HepG2 (cell line): ENCODE results near the gene TFDP1. TPM values are rescaled to one million over a fixed set of nuclear protein-coding genes. Genes with fewer than 3 reads are reported as not detected.

ENCODE experiments used
- ATAC-seq: fragments of 200-7000 bp; cut with Tn5 transposase; 3 replicates; pipeline ENCODE4 v1.9.1; 2020; ENCODE audit warnings: mild to moderate bottlenecking, moderate library complexity
- BruUV-seq: library from RNA; stranded (reverse); fragments of 400-500 nt; replicated peaks from 2 replicates; lab custom pipeline; 2021; lab: Mats Ljungman, UMichigan
- CTCF ChIA-PET: fragments of 300-600 bp; formaldehyde crosslinking; extraction: SDS; loops from one replicate; lab custom pipeline; 2021; ENCODE audit warnings: low total read pairs, inconsistent platforms, low intra/inter-chr PET ratio; lab: Yijun Ruan, JAX
- POLR2A ChIA-PET: fragments of 350-600 bp; sonication (Branson Sonifier 250); formaldehyde crosslinking; loops from one replicate; lab custom pipeline; 2020; ENCODE audit warnings: antibody characterized with exemption, inconsistent platforms; lab: Yijun Ruan, JAX
- DNase-seq: peaks from one replicate; pipeline ENCODE4 v3.0.0-alpha.2; 2015; ENCODE audit warnings: low spot score
- FAIRE-seq: peaks from 3 replicates; lab custom pipeline; 2011; peaks lifted over from hg19 to GRCh38; lab: Jason Lieb, UNC
- H2AFZ ChIP-seq: one replicate; pipeline ENCODE4 v1.6.1; 2011; ENCODE audit warnings: low read length, inconsistent platforms
- H3K27ac ChIP-seq: fragments of 300-600 bp; 3 replicates; pipeline ENCODE4 v1.8.0; 2011; ENCODE audit warnings: mixed run types, mild to moderate bottlenecking, mixed read lengths, low read length, inconsistent platforms; ENCODE audit not compliant: insufficient read depth; ENCODE audit errors: extremely low read length
- H3K27me3 ChIP-seq, 2 experiments: fragments of 200-600 bp in 1 of 2; 2 replicates in 1 of 2; 3 replicates in 1 of 2; pipeline versions ENCODE4 v1.6.0 to v1.8.0; 2011; ENCODE audit warnings: low read length in 2 of 2, mild to moderate bottlenecking in 2 of 2, moderate library complexity in 2 of 2, inconsistent platforms in 1 of 2; ENCODE audit not compliant: insufficient read depth in 2 of 2, control insufficient read depth in 1 of 2
- H3K36me3 ChIP-seq, 2 experiments: fragments of 200-600 bp in 1 of 2; replicated peaks in 1 of 2; 2 replicates in 1 of 2; 3 replicates in 1 of 2; pipeline versions ENCODE4 v1.5.1 to v1.8.0; 2011; ENCODE audit warnings: low read length in 2 of 2, inconsistent platforms in 1 of 2; ENCODE audit not compliant: insufficient read depth in 2 of 2, control insufficient read depth in 1 of 2
- H3K4me1 ChIP-seq: 2 replicates; pipeline ENCODE4 v1.5.1; 2012; ENCODE audit warnings: low read length, inconsistent platforms; ENCODE audit not compliant: insufficient read depth
- H3K4me2 ChIP-seq: 2 replicates; pipeline ENCODE4 v1.6.0; 2011; ENCODE audit warnings: low read depth, low read length, inconsistent platforms
- H3K4me3 ChIP-seq, 3 experiments: fragments of 200-600 bp in 1 of 3; sonication (generic), shearing (Covaris generic) in 1 of 3; replicated peaks in 1 of 3; 2 replicates each; pipeline ENCODE4 v1.5.1; 2011 to 2016; ENCODE audit warnings: low read length in 3 of 3, inconsistent platforms in 2 of 3, low read depth in 2 of 3, mild to moderate bottlenecking in 2 of 3, control low read depth in 1 of 3, mixed read lengths in 1 of 3; ENCODE audit not compliant: insufficient read depth in 1 of 3
- H3K79me2 ChIP-seq: one replicate; pipeline ENCODE4 v1.6.1; 2011; ENCODE audit warnings: low read length, inconsistent platforms; ENCODE audit not compliant: insufficient read depth
- H3K9ac ChIP-seq: 2 replicates; pipeline ENCODE4 v1.6.0; 2011; ENCODE audit warnings: mild to moderate bottlenecking, low read depth, low read length, inconsistent platforms; ENCODE audit not compliant: insufficient read depth
- H3K9me3 ChIP-seq: 2 replicates; pipeline ENCODE4 v1.5.1; 2012; ENCODE audit warnings: mild to moderate bottlenecking, low read length
- H4K20me1 ChIP-seq: 2 replicates; pipeline ENCODE4 v1.6.0; 2011; ENCODE audit warnings: inconsistent platforms, mild to moderate bottlenecking, low read length, moderate library complexity; ENCODE audit not compliant: insufficient read depth
- AGO1 ChIP-seq: fragments of 200-400 bp; formaldehyde crosslinking; IDR thresholded peaks from 2 replicates; pipeline ENCODE4 v1.6.1; 2017; ENCODE audit warnings: mild to moderate bottlenecking, low read depth, low read length, moderate library complexity; ENCODE audit not compliant: poor library complexity, severe bottlenecking
- ELF4 ChIP-seq: sonication (generic); formaldehyde crosslinking; IDR thresholded peaks from 2 replicates; pipeline ENCODE4 v1.5.0; 2020; ENCODE audit warnings: missing genetic modification reagents, mild to moderate bottlenecking, moderate library complexity, borderline replicate concordance
- FOXJ3 ChIP-seq: sonication (generic); formaldehyde crosslinking; IDR thresholded peaks from 2 replicates; pipeline ENCODE4 v1.4.0; 2020; ENCODE audit warnings: missing genetic modification reagents, mild to moderate bottlenecking, borderline replicate concordance
- MAFF ChIP-seq: IDR thresholded peaks from 2 replicates; pipeline ENCODE4 v1.6.1; 2011; ENCODE audit warnings: low read depth, low read length, improper control_type of control experiment
- MAFK ChIP-seq, 2 experiments: IDR thresholded peaks in 1 of 2; conservative IDR thresholded peaks in 1 of 2; 2 replicates each; pipeline ENCODE4 v1.6.1; 2011; ENCODE audit warnings: improper control_type of control experiment in 2 of 2, low read length in 2 of 2
- PLRG1 ChIP-seq: fragments of 450-650 bp; conservative IDR thresholded peaks from 2 replicates; pipeline ENCODE4 v1.6.1; 2016
- WGBS: methylation state at CpG from one replicate; pipeline ENCODE4 v1.1.6; 2017; ENCODE audit warnings: low lambda C conversion rate; 5-methylcytosine and 5-hydroxymethylcytosine counted together
- in situ Hi-C: cut with HindIII; loops from 2 replicates; pipeline ENCODE4 v1.10.0; 2017; ENCODE audit warnings: low pct_unique_long_range_greater_than_20kb; ENCODE audit not compliant: extremely low pct_ligation_motif_present
- intact Hi-C: fragments of 100-400 bp; cut with micrococcal nuclease; formaldehyde crosslinking; loops from one replicate; pipeline ENCODE4 v1.10.0; 2022; ENCODE audit not compliant: unreplicated experiment
- polyA plus RNA-seq, 8 experiments: library from polyadenylated mRNA; depleted of rRNA in 3 of 8; stranded (reverse) in 7 of 8; unstranded in 1 of 8; fragments of >200 nt; fragmentation: Illumina TruSeq in 4 of 8; extraction: Trizol in 4 of 8; gene quantifications; 2 replicates each; pipeline versions ENCODE4 v1.2.1 to v1.2.3, GENCODE V29; 2011 to 2016; ENCODE audit warnings: low read depth in 4 of 8, missing spikeins in 1 of 8, mixed read lengths in 1 of 8; ENCODE audit not compliant: insufficient read depth in 1 of 8
- total RNA-seq, 5 experiments: library from RNA; depleted of rRNA; stranded (reverse); fragments of >200 nt; fragmentation: Illumina TruSeq; extraction: Trizol; gene quantifications; 2 replicates each; pipeline ENCODE4 v1.2.3, GENCODE V29; 2016; ENCODE audit warnings: low read depth in 1 of 5
- TF ChIP-seq, protein P1 (sequence below): sonication (generic); formaldehyde crosslinking; IDR thresholded peaks from 2 replicates; pipeline ENCODE4 v1.8.0; 2022; ENCODE audit warnings: missing genetic modification reagents, mild to moderate bottlenecking, moderate library complexity, borderline replicate concordance
- TF ChIP-seq, protein P2 (sequence below): conservative IDR thresholded peaks from 2 replicates; pipeline ENCODE4 v1.6.1; 2018; ENCODE audit warnings: missing genetic modification reagents

The TFDP1 gene
- total and polyA plus RNA-seq, 2 of the 13 experiments (the other 11 are each of a cell fraction or from before 2014, with no cell fraction given): 38.0 to 84.2 TPM

DNA sequence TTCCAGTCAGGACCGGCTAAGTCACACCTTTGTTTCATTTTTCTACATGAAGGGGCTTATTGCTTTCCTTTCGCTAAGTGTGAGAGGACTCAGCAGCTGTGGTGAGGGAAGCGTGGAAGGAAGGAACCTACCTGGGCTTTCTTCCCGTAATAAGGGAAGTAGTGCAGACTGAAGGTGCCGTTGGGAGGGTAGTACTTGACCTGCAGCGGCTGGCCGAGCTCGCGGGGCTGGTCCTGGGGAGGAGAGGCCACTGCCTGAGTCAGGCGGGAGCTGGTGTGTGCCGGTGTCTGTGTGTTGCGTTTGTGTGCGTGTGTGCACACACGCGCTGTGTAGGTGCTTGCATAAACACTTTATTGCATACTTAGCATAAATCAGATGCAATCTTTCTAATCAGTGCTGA, 65.7 kb downstream of the TFDP1 start:
- DNase-seq: no peak
- in situ Hi-C loops: no loop called here

More for the DNA sequence above, 65.7 kb downstream of the TFDP1 start:
- no peaks in the 10 kb centered on the region for H4K20me1 ChIP-seq
- no peak for TF ChIP-seq FOXJ3 (CRISPR knock-in tag)
- TF ChIP-seq AGO1: no peak
- TF ChIP-seq, protein P1, sequence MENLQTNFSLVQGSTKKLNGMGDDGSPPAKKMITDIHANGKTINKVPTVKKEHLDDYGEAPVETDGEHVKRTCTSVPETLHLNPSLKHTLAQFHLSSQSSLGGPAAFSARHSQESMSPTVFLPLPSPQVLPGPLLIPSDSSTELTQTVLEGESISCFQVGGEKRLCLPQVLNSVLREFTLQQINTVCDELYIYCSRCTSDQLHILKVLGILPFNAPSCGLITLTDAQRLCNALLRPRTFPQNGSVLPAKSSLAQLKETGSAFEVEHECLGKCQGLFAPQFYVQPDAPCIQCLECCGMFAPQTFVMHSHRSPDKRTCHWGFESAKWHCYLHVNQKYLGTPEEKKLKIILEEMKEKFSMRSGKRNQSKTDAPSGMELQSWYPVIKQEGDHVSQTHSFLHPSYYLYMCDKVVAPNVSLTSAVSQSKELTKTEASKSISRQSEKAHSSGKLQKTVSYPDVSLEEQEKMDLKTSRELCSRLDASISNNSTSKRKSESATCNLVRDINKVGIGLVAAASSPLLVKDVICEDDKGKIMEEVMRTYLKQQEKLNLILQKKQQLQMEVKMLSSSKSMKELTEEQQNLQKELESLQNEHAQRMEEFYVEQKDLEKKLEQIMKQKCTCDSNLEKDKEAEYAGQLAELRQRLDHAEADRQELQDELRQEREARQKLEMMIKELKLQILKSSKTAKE (CRISPR knock-in tag): no peak
- TF ChIP-seq, protein P2, sequence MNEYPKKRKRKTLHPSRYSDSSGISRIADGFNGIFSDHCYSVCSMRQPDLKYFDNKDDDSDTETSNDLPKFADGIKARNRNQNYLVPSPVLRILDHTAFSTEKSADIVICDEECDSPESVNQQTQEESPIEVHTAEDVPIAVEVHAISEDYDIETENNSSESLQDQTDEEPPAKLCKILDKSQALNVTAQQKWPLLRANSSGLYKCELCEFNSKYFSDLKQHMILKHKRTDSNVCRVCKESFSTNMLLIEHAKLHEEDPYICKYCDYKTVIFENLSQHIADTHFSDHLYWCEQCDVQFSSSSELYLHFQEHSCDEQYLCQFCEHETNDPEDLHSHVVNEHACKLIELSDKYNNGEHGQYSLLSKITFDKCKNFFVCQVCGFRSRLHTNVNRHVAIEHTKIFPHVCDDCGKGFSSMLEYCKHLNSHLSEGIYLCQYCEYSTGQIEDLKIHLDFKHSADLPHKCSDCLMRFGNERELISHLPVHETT: no peak
- TF ChIP-seq MAFK (conservative IDR thresholded peaks at IDR 0.05 in 1 of 2, IDR thresholded peaks at IDR 0.05 in 1 of 2; ENCODE audit: low read length in 2 of 2): peak; percentile 36 to 63; a peak in 3 of 4 replicates
- no peak for TF ChIP-seq PLRG1
- peak; percentile 50 for TF ChIP-seq MAFF
- TF ChIP-seq ELF4 (CRISPR knock-in tag): no peak
- no peaks in the 10 kb centered on the region for H3K36me3 ChIP-seq
- no peak overlapping the region for H3K4me3 ChIP-seq
- whole genome bisulfite sequencing: 92% methylated on average over 15 of the region's 15 CpGs
- BruUV-seq: no TSS peak
- H3K79me2 ChIP-seq: no peaks in the 10 kb centered on the region
- H3K4me2 ChIP-seq: no peak overlapping the region
- FAIRE-seq (no peak), ATAC-seq (no peak)
- H3K9me3 ChIP-seq: no peaks in the 10 kb centered on the region
- no peaks in the 10 kb centered on the region for H3K4me1 ChIP-seq
- H3K9ac ChIP-seq: no peak overlapping the region
- no peak overlapping the region for H3K27ac ChIP-seq
- no peak overlapping the region for H2AFZ ChIP-seq
- intact Hi-C loops: no loop called here
- CTCF ChIA-PET: no interaction called here
- POLR2A ChIA-PET: no interaction called here
- H3K27me3 ChIP-seq: no peaks in the 10 kb centered on the region
